Esophagus muscularis mucosa (tissue), 4 donors: ENCODE data around the gene HSFX3. TPM values are rescaled to one million over a fixed set of nuclear protein-coding genes. Genes with fewer than 3 reads are reported as not detected.

Experiments used
- DNase-seq: peaks from one replicate; pipeline ENCODE4 v3.0.0-alpha.2; 2017; ENCODE audit errors: extremely low spot score
- H3K27ac ChIP-seq, 4 donors: fragments of 200-600 bp; sonication (generic); replicated peaks in 1 of 4; 1 replicate in 3 of 4; 2 replicates in 1 of 4; pipeline ENCODE4 v1.5.1; 2016 to 2019; ENCODE audit warnings: mild to moderate bottlenecking in 1 of 4
- H3K27me3 ChIP-seq, 4 donors: fragments of 200-600 bp; sonication (generic); one replicate each; pipeline versions ENCODE4 v1.5.1 to v1.6.0; 2016 to 2019
- H3K36me3 ChIP-seq, 4 donors: fragments of 200-600 bp; sonication (generic); one replicate each; pipeline ENCODE4 v1.5.1; 2016 to 2019
- H3K4me1 ChIP-seq, 4 donors: fragments of 200-600 bp; sonication (generic); one replicate each; pipeline ENCODE4 v1.5.1; 2016 to 2019
- H3K4me3 ChIP-seq, 4 donors: fragments of 200-600 bp; sonication (generic); 1 replicate in 2 of 4; 2 replicates in 2 of 4; pipeline ENCODE4 v1.5.1; 2016 to 2019; ENCODE audit warnings: mild to moderate bottlenecking in 4 of 4, moderate library complexity in 1 of 4
- H3K9me3 ChIP-seq, 4 donors: fragments of 200-600 bp; sonication (generic); 1 replicate in 3 of 4; 2 replicates in 1 of 4; pipeline ENCODE4 v1.5.1; 2016 to 2019
- EP300 ChIP-seq: sonication (generic); formaldehyde crosslinking; IDR thresholded peaks from one replicate; pipeline ENCODE4 v1.6.1; 2017; ENCODE audit warnings: antibody characterized with exemption
- POLR2A ChIP-seq: fragments of 450-650 bp; IDR thresholded peaks from one replicate; pipeline ENCODE4 v1.6.1; 2017; ENCODE audit warnings: antibody characterized with exemption, moderate library complexity, mild to moderate bottlenecking, low read depth
- POLR2AphosphoS5 ChIP-seq, 2 donors: sonication (generic); formaldehyde crosslinking; IDR thresholded peaks; one replicate each; pipeline ENCODE4 v1.6.1; 2017; ENCODE audit warnings: antibody characterized with exemption in 2 of 2
- WGBS: methylation state at CpG from one replicate; pipeline ENCODE4 v1.1.5; 2018; 5-methylcytosine and 5-hydroxymethylcytosine counted together
- intact Hi-C: fragments of 100-400 bp; cut with DNase I; formaldehyde crosslinking; loops from one replicate; pipeline ENCODE4 v1.15.1; 2023
- total RNA-seq, 4 donors: library from RNA; depleted of rRNA; stranded (reverse); fragments of >200 nt; gene quantifications; one replicate each; pipeline versions ENCODE4 v1.1.0 to v1.2.1, GENCODE V29; 2016
- TF ChIP-seq, protein P1 (sequence below), 3 experiments: fragments of 200-600 bp in 2 of 3; fragments of 450-650 bp in 1 of 3; sonication (generic) in 2 of 3; IDR thresholded peaks; one replicate each; pipeline ENCODE4 v1.5.1; 2017 to 2019; ENCODE audit warnings: antibody characterized with exemption in 3 of 3, mild to moderate bottlenecking in 2 of 3, moderate library complexity in 1 of 3

Gene HSFX3
- total RNA-seq, 4 donors from 2014 or later = not detected

DNA sequence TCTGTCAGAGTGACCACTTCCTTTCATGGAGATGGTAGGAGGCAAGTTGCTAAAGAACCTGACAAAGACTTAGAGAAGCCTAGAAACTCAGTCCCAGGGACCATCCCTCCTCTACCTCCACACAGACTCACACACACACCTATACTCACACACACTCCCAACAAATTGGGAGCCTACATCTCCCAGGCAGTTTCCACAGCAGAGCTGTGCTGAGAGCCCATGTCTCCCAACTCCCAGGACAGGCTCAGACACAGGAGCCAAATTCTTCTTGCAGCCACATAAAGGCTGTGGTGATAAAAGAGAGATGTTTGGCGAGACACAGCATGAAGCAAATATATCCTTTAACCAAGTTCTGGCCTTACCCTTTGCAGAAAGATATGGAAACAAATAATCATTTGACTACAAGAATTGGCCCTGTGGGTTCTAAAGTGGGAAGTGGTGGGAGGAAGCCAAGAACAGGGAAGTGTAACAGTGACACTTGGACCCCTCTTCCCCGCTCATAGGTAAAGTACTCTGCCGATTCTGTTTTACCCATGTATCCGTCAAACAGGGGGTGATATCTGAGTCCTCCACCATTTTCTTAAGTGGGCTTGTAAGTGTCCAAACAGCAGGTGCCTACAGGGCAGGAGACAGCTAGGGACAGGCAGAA, 33.6 kb downstream of the HSFX3 start:
- TF ChIP-seq, protein P1, sequence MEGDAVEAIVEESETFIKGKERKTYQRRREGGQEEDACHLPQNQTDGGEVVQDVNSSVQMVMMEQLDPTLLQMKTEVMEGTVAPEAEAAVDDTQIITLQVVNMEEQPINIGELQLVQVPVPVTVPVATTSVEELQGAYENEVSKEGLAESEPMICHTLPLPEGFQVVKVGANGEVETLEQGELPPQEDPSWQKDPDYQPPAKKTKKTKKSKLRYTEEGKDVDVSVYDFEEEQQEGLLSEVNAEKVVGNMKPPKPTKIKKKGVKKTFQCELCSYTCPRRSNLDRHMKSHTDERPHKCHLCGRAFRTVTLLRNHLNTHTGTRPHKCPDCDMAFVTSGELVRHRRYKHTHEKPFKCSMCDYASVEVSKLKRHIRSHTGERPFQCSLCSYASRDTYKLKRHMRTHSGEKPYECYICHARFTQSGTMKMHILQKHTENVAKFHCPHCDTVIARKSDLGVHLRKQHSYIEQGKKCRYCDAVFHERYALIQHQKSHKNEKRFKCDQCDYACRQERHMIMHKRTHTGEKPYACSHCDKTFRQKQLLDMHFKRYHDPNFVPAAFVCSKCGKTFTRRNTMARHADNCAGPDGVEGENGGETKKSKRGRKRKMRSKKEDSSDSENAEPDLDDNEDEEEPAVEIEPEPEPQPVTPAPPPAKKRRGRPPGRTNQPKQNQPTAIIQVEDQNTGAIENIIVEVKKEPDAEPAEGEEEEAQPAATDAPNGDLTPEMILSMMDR (IDR thresholded peaks at IDR 0.05) = no peak
- TF ChIP-seq EP300 = no peak
- no peak for TF ChIP-seq POLR2AphosphoS5 (IDR thresholded peaks at IDR 0.05)
- 81% methylated on average over 4 of the region's 4 CpGs for WGBS
- H3K36me3 ChIP-seq = no peaks in the 10 kb centered on the region
- H3K9me3 ChIP-seq = no peaks in the 10 kb centered on the region
- H3K27ac ChIP-seq = no peak overlapping the region
- DNase-seq = no peak
- no peaks in the 10 kb centered on the region for H3K4me1 ChIP-seq
- intact Hi-C loops = no loop called here
- H3K4me3 ChIP-seq = no peak overlapping the region
- H3K27me3 ChIP-seq = peaks cover 0 to 3% (median 0%) of the 10 kb centered on the region in 4 donors

DNA sequence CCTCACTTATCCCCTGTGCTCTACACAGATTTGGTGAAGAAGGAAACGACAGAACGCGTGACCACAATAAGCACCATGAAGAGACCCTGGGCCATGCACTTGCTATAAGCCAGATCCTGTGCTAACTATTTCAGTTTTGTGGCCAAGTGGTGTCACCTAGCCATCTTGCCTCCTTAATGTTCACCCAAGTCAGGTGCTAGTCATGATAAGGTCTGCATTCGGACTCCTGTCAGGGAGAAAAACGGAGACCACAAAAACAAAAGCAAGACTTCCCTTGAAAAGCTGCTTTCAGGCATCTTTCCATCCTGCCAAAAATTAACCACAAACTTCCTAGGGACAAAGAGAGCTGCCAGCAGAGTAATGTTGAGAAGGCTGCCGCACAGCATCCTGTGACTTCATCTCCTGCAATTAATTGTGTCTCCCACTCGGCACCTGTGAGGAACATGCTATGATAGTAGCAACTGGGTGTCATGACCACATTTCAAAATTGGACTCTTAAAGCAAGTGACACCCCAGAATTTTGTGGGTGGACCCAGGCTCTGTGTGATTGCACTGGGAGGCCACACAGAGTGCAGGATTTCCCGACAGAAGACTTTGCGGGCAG, 35.8 kb downstream of the HSFX3 start:
- no peak overlapping the region for H3K27ac ChIP-seq
- H3K9me3 ChIP-seq = no peaks in the 10 kb centered on the region
- no peaks in the 10 kb centered on the region for H3K4me1 ChIP-seq
- TF ChIP-seq POLR2AphosphoS5 (IDR thresholded peaks at IDR 0.05) (no peak), EP300 (no peak), POLR2A (no peak)
- TF ChIP-seq, protein P1 (IDR thresholded peaks at IDR 0.05) = no peak
- H3K27me3 ChIP-seq = peaks cover 0 to 3% (median 0%) of the 10 kb centered on the region in 4 donors
- WGBS = 76% methylated on average over 9 of the region's 9 CpGs
- no peak for DNase-seq
- intact Hi-C loops = no loop called here
- no peak overlapping the region for H3K4me3 ChIP-seq
- no peaks in the 10 kb centered on the region for H3K36me3 ChIP-seq

DNA sequence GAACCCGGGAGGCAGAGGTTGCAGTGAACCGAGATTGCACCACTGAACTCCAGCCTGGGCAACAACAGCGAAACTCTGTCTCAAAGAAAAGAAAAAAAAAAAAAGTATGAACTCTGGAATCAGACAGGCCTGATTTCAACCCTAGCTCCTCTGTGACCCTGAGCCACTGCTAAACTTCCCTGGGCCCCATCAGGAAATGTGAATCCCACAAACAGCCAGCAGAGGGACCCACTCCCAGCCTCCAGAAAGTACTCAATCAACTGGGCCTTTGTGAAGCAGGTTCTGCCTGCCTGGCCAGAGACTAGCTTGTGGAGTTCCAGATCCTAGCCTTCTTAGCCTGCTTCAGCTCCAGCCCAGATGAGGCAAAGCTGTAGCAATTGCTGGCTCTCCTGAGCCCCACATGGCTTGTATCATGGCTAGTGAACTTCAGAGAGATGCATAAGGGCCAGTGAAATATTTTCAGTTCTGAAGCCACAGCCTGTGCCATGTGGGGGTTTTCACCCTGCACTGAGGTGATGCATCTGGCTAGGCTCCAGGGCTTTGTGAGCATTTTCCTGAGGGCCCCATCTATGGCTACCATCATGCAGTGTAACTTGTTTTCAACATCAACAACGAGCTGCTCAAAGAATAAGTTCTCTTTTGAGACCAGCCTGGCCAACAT, 37.4 kb downstream of the HSFX3 start:
- no peaks in the 10 kb centered on the region for H3K36me3 ChIP-seq
- H3K4me1 ChIP-seq = no peaks in the 10 kb centered on the region
- no peak for DNase-seq
- intact Hi-C loops = no loop called here
- WGBS = 61% methylated on average over 4 of the region's 4 CpGs
- H3K27me3 ChIP-seq = peaks cover 0 to 1% (median 0%) of the 10 kb centered on the region in 4 donors
- H3K9me3 ChIP-seq = no peaks in the 10 kb centered on the region
- no peak for TF ChIP-seq POLR2A
- TF ChIP-seq, protein P1 (IDR thresholded peaks at IDR 0.05) = peak; percentile 30 to 55 (median 31)
- H3K27ac ChIP-seq = no peak overlapping the region
- no peak overlapping the region for H3K4me3 ChIP-seq

DNA sequence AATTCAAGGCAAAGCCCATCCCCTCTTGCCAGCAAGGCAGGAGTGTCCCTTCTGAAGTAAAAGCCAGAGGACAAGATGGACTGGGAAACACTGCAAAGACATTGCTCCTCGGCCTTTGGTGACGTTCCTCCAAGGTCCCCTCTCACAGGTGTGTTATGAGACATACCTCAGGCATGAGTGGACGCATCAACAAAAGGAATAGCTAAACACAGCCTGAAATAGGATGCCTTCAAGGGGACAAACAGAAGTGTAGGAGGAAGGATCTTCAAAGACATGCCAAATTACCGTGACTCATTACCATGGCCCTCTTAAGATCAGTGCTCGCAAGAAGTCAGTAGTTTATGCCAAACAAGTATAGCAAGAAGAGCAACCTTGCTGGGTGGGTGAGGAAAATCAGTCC, 38.6 kb downstream of the HSFX3 start:
- no peaks in the 10 kb centered on the region for H3K4me1 ChIP-seq
- TF ChIP-seq POLR2AphosphoS5 (IDR thresholded peaks at IDR 0.05) = no peak
- TF ChIP-seq, protein P1 (IDR thresholded peaks at IDR 0.05) = no peak
- TF ChIP-seq EP300 = no peak
- no peak for TF ChIP-seq POLR2A
- no peaks in the 10 kb centered on the region for H3K36me3 ChIP-seq
- no peaks in the 10 kb centered on the region for H3K9me3 ChIP-seq
- 85% methylated on average over 5 of the region's 5 CpGs for WGBS
- H3K27ac ChIP-seq = no peak overlapping the region
- H3K4me3 ChIP-seq = no peak overlapping the region
- H3K27me3 ChIP-seq = no peaks in the 10 kb centered on the region
- intact Hi-C loops = no loop called here
- DNase-seq = no peak
